Keratinocyte (primary cell): ENCODE results near the gene SLC39A11. TPM values are rescaled to one million over a fixed set of nuclear protein-coding genes. Genes with fewer than 3 reads are reported as not detected.

Experiments
- DNase-seq: peaks from one replicate; pipeline ENCODE4 v3.0.0-alpha.2; 2011; ENCODE audit warnings: low read depth, missing footprints, low spot score
- FAIRE-seq: peaks from 2 replicates; lab custom pipeline; 2011; peaks lifted over from hg19 to GRCh38; lab: Jason Lieb, UNC
- H2AFZ ChIP-seq: 2 replicates; pipeline ENCODE4 v1.6.0; 2012; ENCODE audit warnings: low read length, control low read depth, inconsistent platforms; ENCODE audit not compliant: control insufficient read depth
- H3K27ac ChIP-seq: 2 replicates; pipeline ENCODE4 v1.5.1; 2011; ENCODE audit warnings: low read length; ENCODE audit not compliant: control insufficient read depth, insufficient read depth
- H3K27me3 ChIP-seq: 3 replicates; pipeline ENCODE4 v1.6.0; 2011; ENCODE audit warnings: low read length; ENCODE audit not compliant: control insufficient read depth, insufficient read depth; ENCODE audit errors: extremely low read depth
- H3K36me3 ChIP-seq, 2 experiments: 2 replicates in 1 of 2; 3 replicates in 1 of 2; pipeline ENCODE4 v1.5.1; 2011; ENCODE audit warnings: low read length in 2 of 2, mild to moderate bottlenecking in 1 of 2; ENCODE audit not compliant: control insufficient read depth in 2 of 2, insufficient read depth in 2 of 2; ENCODE audit errors: extremely low read depth in 1 of 2
- H3K4me1 ChIP-seq: 3 replicates; pipeline ENCODE4 v1.5.1; 2011; ENCODE audit warnings: low read length; ENCODE audit not compliant: control insufficient read depth, insufficient read depth; ENCODE audit errors: extremely low read depth
- H3K4me2 ChIP-seq: 3 replicates; pipeline ENCODE4 v1.6.0; 2011; ENCODE audit warnings: low read depth, low read length; ENCODE audit not compliant: control insufficient read depth, insufficient read depth; ENCODE audit errors: extremely low read depth
- H3K4me3 ChIP-seq, 3 experiments: fragments of 200-600 bp in 1 of 3; sonication (generic) in 1 of 3; 2 replicates in 2 of 3; 3 replicates in 1 of 3; pipeline ENCODE4 v1.5.1; 2011 to 2016; ENCODE audit warnings: low read length in 3 of 3, mild to moderate bottlenecking in 3 of 3, control low read depth in 2 of 3, inconsistent platforms in 1 of 3, low read depth in 1 of 3, mixed read lengths in 1 of 3, mixed run types in 1 of 3, moderate library complexity in 1 of 3; ENCODE audit not compliant: control insufficient read depth in 2 of 3, insufficient read depth in 2 of 3; ENCODE audit errors: extremely low read depth in 1 of 3
- H3K79me2 ChIP-seq: 2 replicates; pipeline ENCODE4 v1.6.0; 2012; ENCODE audit warnings: low read length; ENCODE audit not compliant: control insufficient read depth, insufficient read depth
- H3K9ac ChIP-seq: 3 replicates; pipeline ENCODE4 v1.6.0; 2011; ENCODE audit warnings: low read length; ENCODE audit not compliant: control insufficient read depth, insufficient read depth; ENCODE audit errors: extremely low read depth
- H3K9me1 ChIP-seq: 3 replicates; pipeline ENCODE4 v1.6.0; 2011; ENCODE audit warnings: low read length; ENCODE audit not compliant: control insufficient read depth, insufficient read depth; ENCODE audit errors: extremely low read depth
- H3K9me3 ChIP-seq: 2 replicates; pipeline ENCODE4 v1.5.1; 2012; ENCODE audit warnings: low read depth, low read length; ENCODE audit not compliant: control insufficient read depth
- H4K20me1 ChIP-seq: 3 replicates; pipeline ENCODE4 v1.6.0; 2011; ENCODE audit warnings: low read length; ENCODE audit not compliant: control insufficient read depth, insufficient read depth; ENCODE audit errors: extremely low read depth
- EZH2 ChIP-seq: IDR thresholded peaks from one replicate; pipeline ENCODE4 v1.6.1; 2012; ENCODE audit warnings: inconsistent platforms, mild to moderate bottlenecking, low read length, moderate library complexity
- dilution Hi-C: fragments of 300-500 bp; cut with MboI; formaldehyde crosslinking; loops from one replicate; pipeline ENCODE4 v1.7.0; 2020; ENCODE audit warnings: low sequenced_read_pairs; ENCODE audit not compliant: extremely low pct_ligation_motif_present
- polyA plus RNA-seq, 5 experiments: library from polyadenylated mRNA; depleted of rRNA in 3 of 5; stranded (reverse) in 3 of 5; stranded (forward) in 1 of 5; unstranded in 1 of 5; fragments of >200 nt; gene quantifications; 1 replicate in 1 of 5; 2 replicates in 3 of 5; 3 replicates in 1 of 5; pipeline versions ENCODE4 v1.2.1 to v1.2.3, GENCODE V29; 2011 to 2012; ENCODE audit warnings: missing spikeins in 2 of 5, low read depth in 1 of 5, low replicate concordance in 1 of 5
- TF ChIP-seq, protein P1 (sequence below), 3 experiments: IDR thresholded peaks in 1 of 3; conservative IDR thresholded peaks in 1 of 3; optimal IDR thresholded peaks in 1 of 3; 2 replicates in 2 of 3; 3 replicates in 1 of 3; pipeline versions ENCODE3 to v1.5.1; 2011; ENCODE audit warnings: low read length in 3 of 3, mild to moderate bottlenecking in 3 of 3, moderate library complexity in 2 of 3, control low read depth in 1 of 3, inconsistent platforms in 1 of 3; ENCODE audit not compliant: insufficient read depth in 2 of 3; ENCODE audit errors: extremely low read depth in 1 of 3

Gene SLC39A11
- polyA plus RNA-seq, 1 donor (not counting 4 experiments of a cell fraction or from before 2014, with no cell fraction given), result 11.5 TPM

DNA sequence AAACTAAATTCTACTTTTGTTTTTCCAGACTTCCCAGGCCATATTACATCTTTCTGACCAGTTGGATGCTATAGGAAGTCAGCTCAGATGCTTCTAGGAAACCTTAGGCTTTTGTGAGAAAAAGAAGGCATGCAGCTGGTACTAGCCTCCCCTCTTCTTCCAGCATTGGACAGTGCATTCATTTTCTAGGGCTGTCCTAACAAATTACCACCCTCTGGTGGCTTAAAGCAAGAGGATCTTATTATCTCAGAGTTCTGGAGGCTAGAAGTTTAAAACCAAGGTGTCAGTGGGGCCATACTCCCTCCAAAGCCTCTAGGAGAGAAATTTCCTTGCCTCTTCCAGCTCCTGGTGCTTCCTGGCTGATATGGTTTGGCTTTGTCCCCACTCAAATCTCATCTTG lies 467.8 kb downstream of the SLC39A11 start:
- FAIRE-seq, result no peak

DNA sequence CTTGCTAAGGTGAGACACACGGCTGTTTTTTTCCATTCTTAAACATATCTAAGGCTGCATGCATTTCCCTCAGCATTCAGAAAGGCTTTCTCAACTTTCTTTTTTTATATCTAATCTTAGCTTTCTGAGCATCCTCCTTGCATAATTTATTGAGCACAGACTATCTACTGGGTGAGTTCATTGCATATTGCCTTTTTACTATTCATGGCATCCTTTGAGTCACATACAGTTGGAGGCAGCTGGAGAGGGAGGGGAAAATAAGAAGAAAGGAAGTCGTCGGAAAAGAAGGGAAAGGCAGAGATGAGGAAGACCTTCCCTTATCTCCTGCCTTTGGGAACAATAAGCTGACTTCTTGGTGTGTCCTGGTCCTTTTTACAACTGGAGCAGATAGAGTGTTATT lies 468.3 kb downstream of the SLC39A11 start:
- Histone ChIP-seq H3K9me3 (no peaks in the 10 kb centered on the region), H3K9ac (no peak overlapping the region), H3K27ac (no peak overlapping the region), H2AFZ (no peak overlapping the region), H3K9me1 (no peaks in the 10 kb centered on the region), H3K4me1 (no peaks in the 10 kb centered on the region), H3K4me3 (no peak overlapping the region), H3K36me3 (no peaks in the 10 kb centered on the region), H4K20me1 (no peaks in the 10 kb centered on the region), H3K4me2 (no peak overlapping the region), H3K79me2 (no peaks in the 10 kb centered on the region), H3K27me3 (no peaks in the 10 kb centered on the region)
- dilution Hi-C loops, result no loop called here
- DNase-seq, result no peak
- TF ChIP-seq, protein P1, sequence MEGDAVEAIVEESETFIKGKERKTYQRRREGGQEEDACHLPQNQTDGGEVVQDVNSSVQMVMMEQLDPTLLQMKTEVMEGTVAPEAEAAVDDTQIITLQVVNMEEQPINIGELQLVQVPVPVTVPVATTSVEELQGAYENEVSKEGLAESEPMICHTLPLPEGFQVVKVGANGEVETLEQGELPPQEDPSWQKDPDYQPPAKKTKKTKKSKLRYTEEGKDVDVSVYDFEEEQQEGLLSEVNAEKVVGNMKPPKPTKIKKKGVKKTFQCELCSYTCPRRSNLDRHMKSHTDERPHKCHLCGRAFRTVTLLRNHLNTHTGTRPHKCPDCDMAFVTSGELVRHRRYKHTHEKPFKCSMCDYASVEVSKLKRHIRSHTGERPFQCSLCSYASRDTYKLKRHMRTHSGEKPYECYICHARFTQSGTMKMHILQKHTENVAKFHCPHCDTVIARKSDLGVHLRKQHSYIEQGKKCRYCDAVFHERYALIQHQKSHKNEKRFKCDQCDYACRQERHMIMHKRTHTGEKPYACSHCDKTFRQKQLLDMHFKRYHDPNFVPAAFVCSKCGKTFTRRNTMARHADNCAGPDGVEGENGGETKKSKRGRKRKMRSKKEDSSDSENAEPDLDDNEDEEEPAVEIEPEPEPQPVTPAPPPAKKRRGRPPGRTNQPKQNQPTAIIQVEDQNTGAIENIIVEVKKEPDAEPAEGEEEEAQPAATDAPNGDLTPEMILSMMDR (optimal IDR thresholded peaks at IDR 0.05 in 1 of 3, IDR thresholded peaks at IDR 0.05 in 1 of 3, conservative IDR thresholded peaks at IDR 0.05 in 1 of 3; ENCODE audit: extremely low read depth in 1 of 3, insufficient read depth in 2 of 3, low read length in 3 of 3), result no peak
- TF ChIP-seq EZH2, result no peak
- FAIRE-seq, result no peak

More for the DNA sequence above, 467.8 kb downstream of the SLC39A11 start:
- Histone ChIP-seq H3K9me3 (no peaks in the 10 kb centered on the region), H3K4me1 (no peaks in the 10 kb centered on the region), H3K27me3 (no peaks in the 10 kb centered on the region), H3K4me2 (no peak overlapping the region), H3K27ac (no peak overlapping the region), H3K4me3 (no peak overlapping the region), H3K9me1 (no peaks in the 10 kb centered on the region), H3K36me3 (no peaks in the 10 kb centered on the region), H4K20me1 (no peaks in the 10 kb centered on the region), H3K9ac (no peak overlapping the region), H2AFZ (no peak overlapping the region), H3K79me2 (no peaks in the 10 kb centered on the region)
- no peak for TF ChIP-seq EZH2
- TF ChIP-seq, protein P1 (optimal IDR thresholded peaks at IDR 0.05 in 1 of 3, IDR thresholded peaks at IDR 0.05 in 1 of 3, conservative IDR thresholded peaks at IDR 0.05 in 1 of 3; ENCODE audit: extremely low read depth in 1 of 3, insufficient read depth in 2 of 3, low read length in 3 of 3), result no peak
- no peak for DNase-seq
- dilution Hi-C loops, result no loop called here
